BLaER1 treated with 17β-estradiol and CSF1 and Interleukin-3, amounts not matched to agents 10 nM and 100 nM (cell line): ENCODE measurements around the gene RNF103.
"Not testable (repeated sequence)": the region's sequence is repeated elsewhere in the genome, so short reads cannot be mapped to it uniquely, and the experiment has no call there.

Source experiments
- H3K27ac ChIP-seq, 11 experiments: shearing (Covaris generic); formaldehyde crosslinking; 2 replicates each; pipeline ENCODE4 v1.8.1; 2022
- H3K27me3 ChIP-seq, 11 experiments: shearing (Covaris generic); formaldehyde crosslinking; 2 replicates each; pipeline ENCODE4 v1.8.1; 2022
- H3K36me3 ChIP-seq, 11 experiments: shearing (Covaris generic); formaldehyde crosslinking; 2 replicates each; pipeline ENCODE4 v1.8.1; 2022
- H3K4me1 ChIP-seq, 10 experiments: shearing (Covaris generic); formaldehyde crosslinking; 2 replicates each; pipeline ENCODE4 v1.8.1; 2022
- H3K4me2 ChIP-seq, 11 experiments: shearing (Covaris generic); formaldehyde crosslinking; 2 replicates each; pipeline ENCODE4 v1.8.1; 2022
- H3K4me3 ChIP-seq, 10 experiments: shearing (Covaris generic); formaldehyde crosslinking; 2 replicates each; pipeline ENCODE4 v1.8.1; 2022
- H3K9ac ChIP-seq, 11 experiments: shearing (Covaris generic); formaldehyde crosslinking; 2 replicates each; pipeline ENCODE4 v1.8.1; 2022
- H3K9me3 ChIP-seq, 11 experiments: shearing (Covaris generic); formaldehyde crosslinking; replicated peaks in 1 of 11; 2 replicates each; pipeline ENCODE4 v1.8.1; 2022
- H4K20me1 ChIP-seq, 11 experiments: shearing (Covaris generic); formaldehyde crosslinking; 2 replicates each; pipeline ENCODE4 v1.8.1; 2022
- Cebpa-rat ChIP-seq, 11 experiments: shearing (Covaris generic); IDR thresholded peaks; 2 replicates each; pipeline ENCODE4 v1.8.1; 2022

RNF103 gene, protein sequence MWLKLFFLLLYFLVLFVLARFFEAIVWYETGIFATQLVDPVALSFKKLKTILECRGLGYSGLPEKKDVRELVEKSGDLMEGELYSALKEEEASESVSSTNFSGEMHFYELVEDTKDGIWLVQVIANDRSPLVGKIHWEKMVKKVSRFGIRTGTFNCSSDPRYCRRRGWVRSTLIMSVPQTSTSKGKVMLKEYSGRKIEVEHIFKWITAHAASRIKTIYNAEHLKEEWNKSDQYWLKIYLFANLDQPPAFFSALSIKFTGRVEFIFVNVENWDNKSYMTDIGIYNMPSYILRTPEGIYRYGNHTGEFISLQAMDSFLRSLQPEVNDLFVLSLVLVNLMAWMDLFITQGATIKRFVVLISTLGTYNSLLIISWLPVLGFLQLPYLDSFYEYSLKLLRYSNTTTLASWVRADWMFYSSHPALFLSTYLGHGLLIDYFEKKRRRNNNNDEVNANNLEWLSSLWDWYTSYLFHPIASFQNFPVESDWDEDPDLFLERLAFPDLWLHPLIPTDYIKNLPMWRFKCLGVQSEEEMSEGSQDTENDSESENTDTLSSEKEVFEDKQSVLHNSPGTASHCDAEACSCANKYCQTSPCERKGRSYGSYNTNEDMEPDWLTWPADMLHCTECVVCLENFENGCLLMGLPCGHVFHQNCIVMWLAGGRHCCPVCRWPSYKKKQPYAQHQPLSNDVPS

DNA sequence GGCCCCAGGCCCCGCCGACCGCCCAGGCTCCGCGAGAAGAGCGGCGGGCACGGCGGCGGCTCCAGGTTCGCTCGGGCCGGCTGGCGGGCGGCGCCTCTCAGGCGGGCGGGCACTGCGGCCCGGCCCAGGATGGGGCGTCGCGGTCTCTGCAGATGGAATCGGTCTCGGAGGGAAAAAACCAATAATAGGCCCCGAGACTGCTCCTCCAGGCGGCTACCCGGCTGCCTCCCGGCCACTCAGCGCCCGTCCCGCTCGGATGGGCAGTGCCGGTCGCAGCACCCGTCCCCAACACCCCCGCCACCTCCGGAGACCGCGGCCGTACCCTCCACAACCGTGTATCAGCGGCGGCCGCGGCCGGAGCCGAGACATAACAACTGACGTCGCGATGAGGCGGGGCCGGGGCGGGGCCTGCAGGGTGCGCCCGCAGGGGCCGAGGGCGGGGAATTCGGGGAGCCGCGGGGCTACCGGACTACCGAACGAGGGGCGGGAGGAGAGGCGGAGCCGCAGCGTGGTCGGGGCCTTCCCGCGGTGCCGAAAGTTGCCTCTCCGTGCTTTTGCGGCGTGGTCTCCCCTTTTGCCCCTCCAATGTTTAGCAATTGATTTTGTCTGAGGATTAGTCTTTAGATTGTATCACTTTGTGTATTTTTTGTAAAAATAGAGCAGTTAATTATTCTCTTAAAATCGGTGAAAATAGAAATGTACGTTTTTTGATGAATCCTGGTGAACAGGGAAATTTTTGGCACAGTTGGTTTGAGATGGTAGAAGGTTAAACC, at the start of gene RNF103:
Gene RNF103 (minus strand): TSS at position 372 of the 773 bp plus-strand sequence. CDS start 979 bp downstream, outside the sequence.
- Histone ChIP-seq H3K4me1 (peaks cover 4 to 32% (median 22%) of the 10 kb centered on the region in 10 experiments; a peak in 19 of 20 replicates), H3K27ac (peak within 1 kb of the TSS; percentile 94 to 99 (median 96)), H4K20me1 (peaks cover 0 to 29% (median 14%) of the 10 kb centered on the region in 11 experiments; a peak in 8 of 22 replicates), H3K4me2 (peak within 1 kb of the TSS; percentile 76 to 96 (median 88)), H3K4me3 (peak within 1 kb of the TSS; percentile 85 to 97 (median 88)), H3K36me3 (peaks cover 13 to 17% (median 15%) of the 10 kb centered on the region in 11 experiments; a peak in 21 of 22 replicates), H3K27me3 (no peaks in the 10 kb centered on the region), H3K9me3 (no peaks in the 10 kb centered on the region), H3K9ac (peak within 1 kb of the TSS; percentile 93 to 99 (median 97))
- TF ChIP-seq Cebpa-rat (IDR thresholded peaks at IDR 0.05) = no peak

DNA sequence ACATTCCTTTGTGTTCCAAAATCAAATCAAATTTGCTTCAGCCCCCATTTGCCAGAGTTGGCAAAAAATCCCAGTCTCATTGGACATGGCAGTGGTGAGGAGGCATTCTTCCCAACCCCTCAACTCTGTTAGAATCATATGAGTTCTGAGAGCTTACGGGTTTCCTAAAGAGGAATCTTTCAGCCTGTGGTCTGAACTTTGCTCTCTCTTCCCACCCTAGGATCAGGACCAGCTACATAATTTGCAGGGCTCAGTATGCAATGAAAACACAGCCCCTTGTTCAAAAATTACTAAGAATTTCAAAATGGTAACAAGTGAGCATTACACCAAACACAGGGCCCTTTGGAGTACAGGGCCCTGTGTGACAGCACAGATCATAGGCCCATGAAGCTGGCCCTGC, 49.3 kb upstream of the RNF103 start:
- peaks cover 0 to 2% (median 0%) of the 10 kb centered on the region in 10 experiments; a peak in 1 of 20 replicates for H3K4me1 ChIP-seq
- H3K4me3 ChIP-seq = no peak overlapping the region
- H3K4me2 ChIP-seq = no peak overlapping the region
- no peaks in the 10 kb centered on the region for H4K20me1 ChIP-seq
- no peak overlapping the region for H3K27ac ChIP-seq
- peaks cover 0 to 41% (median 5%) of the 10 kb centered on the region in 11 experiments; a peak in 11 of 22 replicates for H3K36me3 ChIP-seq
- peaks cover 0 to 13% (median 8%) of the 10 kb centered on the region in 11 experiments; a peak in 12 of 22 replicates for H3K9me3 ChIP-seq
- TF ChIP-seq Cebpa-rat (IDR thresholded peaks at IDR 0.05) = no peak
- H3K27me3 ChIP-seq = no peaks in the 10 kb centered on the region
- H3K9ac ChIP-seq = no peak overlapping the region

DNA sequence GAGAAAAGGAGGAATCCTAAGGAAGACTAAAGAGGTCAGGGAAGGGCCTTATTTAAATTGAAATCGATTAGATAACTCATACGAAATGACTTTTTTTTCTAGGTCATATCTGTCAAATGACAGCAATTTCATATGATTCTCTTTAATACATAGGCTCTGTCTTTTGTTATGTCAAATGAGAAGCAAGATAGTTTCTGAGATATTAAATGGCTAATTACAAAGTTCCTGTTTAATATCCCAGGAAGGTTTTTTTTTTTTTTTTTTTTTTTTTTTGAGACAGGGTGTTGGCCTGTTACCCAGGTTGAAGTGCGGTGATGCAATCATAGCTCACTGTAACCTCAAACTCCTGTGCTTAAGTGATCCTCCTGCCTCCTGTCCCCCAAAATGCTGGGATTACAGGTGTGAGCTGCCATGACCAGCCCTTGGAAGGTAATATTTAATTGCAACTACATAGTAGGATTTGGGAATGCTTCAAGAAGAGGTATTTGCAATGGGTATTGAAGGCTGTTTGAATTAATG, 48.4 kb upstream of the RNF103 start:
- H3K4me1 ChIP-seq = no peaks in the 10 kb centered on the region
- no peaks in the 10 kb centered on the region for H3K27me3 ChIP-seq
- TF ChIP-seq Cebpa-rat (IDR thresholded peaks at IDR 0.05) = 0 out of 22 replicates have a peak, but pooled peaks of 1 of the 11 experiments have one; percentile 29
- H3K9me3 ChIP-seq = peaks cover 0 to 14% (median 9%) of the 10 kb centered on the region in 11 experiments; a peak in 13 of 22 replicates
- no peak overlapping the region for H3K4me2 ChIP-seq
- peaks cover 0 to 39% (median 5%) of the 10 kb centered on the region in 11 experiments; a peak in 11 of 22 replicates for H3K36me3 ChIP-seq
- H3K4me3 ChIP-seq = no peak overlapping the region
- H3K27ac ChIP-seq = no peak overlapping the region
- H4K20me1 ChIP-seq = no peaks in the 10 kb centered on the region
- H3K9ac ChIP-seq = no peak overlapping the region

DNA sequence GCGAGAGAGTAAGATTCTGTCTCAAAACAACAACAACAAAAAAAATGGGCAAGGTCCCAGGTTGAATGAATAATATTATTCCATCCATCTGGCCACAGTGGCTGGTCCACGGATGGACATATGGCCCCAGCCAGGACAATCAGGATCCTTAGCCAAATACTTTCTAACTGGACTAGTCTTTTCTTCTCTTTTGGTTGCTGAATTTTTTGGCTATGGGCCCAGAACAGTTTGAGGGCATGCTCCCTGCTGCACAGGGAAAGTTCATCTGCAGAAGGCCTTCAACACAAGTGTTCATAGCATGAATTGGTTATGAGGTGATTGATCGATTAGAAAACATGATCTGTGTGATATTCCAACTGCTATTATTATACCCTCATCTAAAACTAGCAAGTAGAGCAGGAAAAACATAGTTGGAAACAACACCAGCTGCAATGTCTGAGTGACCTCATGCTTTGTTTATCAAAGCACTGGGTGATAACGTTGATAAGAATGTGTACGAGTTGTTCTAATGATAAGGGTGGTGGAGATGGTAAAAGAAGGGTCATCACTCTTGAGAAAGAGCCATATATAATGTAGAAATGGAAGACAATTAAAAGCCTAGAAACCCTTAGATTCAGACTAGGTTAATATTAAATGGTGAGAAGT, 47.8 kb upstream of the RNF103 start:
- H3K27me3 ChIP-seq = no peaks in the 10 kb centered on the region
- no peak overlapping the region for H3K4me3 ChIP-seq
- H3K4me1 ChIP-seq = no peaks in the 10 kb centered on the region
- TF ChIP-seq Cebpa-rat (IDR thresholded peaks at IDR 0.05) = no peak
- H4K20me1 ChIP-seq = no peaks in the 10 kb centered on the region
- H3K9me3 ChIP-seq = peaks cover 0 to 17% (median 9%) of the 10 kb centered on the region in 11 experiments; a peak in 12 of 22 replicates
- no peak overlapping the region for H3K27ac ChIP-seq
- H3K4me2 ChIP-seq = no peak overlapping the region
- H3K9ac ChIP-seq = no peak overlapping the region
- peaks cover 0 to 38% (median 5%) of the 10 kb centered on the region in 11 experiments; a peak in 11 of 22 replicates for H3K36me3 ChIP-seq

DNA sequence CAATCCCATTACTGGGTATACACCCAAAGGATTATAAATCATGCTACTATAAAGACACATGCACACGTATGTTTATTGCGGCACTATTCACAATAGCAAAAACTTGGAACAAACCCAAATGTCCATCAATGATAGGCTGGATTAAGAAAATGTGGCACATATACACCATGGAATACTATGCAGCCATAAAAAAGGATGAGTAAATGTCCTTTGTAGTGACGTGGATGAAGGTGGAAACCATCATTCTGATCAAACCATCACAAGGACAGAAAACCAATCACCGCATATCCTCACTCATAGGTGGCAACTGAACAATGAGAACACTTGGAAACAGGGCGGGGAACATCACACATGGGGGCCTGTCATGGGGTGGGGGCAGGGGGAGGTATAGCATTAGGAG, 45.7 kb upstream of the RNF103 start:
- not testable (repeated sequence) for H3K9ac ChIP-seq, H3K27me3 ChIP-seq, H3K4me3 ChIP-seq, H3K4me2 ChIP-seq, H4K20me1 ChIP-seq, H3K27ac ChIP-seq, H3K4me1 ChIP-seq
- peaks cover 8 to 30% (median 15%) of the 10 kb centered on the region in 11 experiments for H3K9me3 ChIP-seq
- H3K36me3 ChIP-seq = peaks cover under 1 to 44% (median 10%) of the 10 kb centered on the region in 11 experiments; a peak in 19 of 22 replicates

DNA sequence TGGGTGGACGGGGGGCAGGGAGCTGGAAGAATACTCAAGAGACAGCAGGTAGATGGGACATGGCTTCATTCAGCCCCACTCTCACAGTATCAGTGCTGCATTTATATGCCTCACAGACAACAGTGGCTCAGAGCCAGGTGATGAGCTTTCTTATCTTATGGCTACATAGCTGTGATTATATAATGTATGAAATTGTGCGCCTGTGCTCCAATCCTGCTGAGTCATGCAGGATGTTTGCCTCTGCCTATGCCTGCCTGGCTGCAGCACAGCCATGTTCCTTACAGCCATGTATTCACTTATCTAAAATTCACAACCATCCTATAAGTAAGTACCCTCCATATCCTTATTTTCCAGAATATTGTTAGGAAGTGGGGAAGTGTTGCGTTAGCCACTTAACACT, 37.7 kb upstream of the RNF103 start:
- Histone ChIP-seq H3K4me1 (no peaks in the 10 kb centered on the region), H3K36me3 (peaks cover 10 to 41% (median 38%) of the 10 kb centered on the region in 11 experiments), H3K9me3 (peaks cover 38 to 51% (median 42%) of the 10 kb centered on the region in 11 experiments), H3K4me2 (no peak overlapping the region), H3K27ac (no peak overlapping the region), H3K4me3 (peak overlapping the region in 4 of 10 experiments; percentile 4 to 40 (median 19); a peak in 4 of 20 replicates), H4K20me1 (no peaks in the 10 kb centered on the region), H3K9ac (no peak overlapping the region), H3K27me3 (no peaks in the 10 kb centered on the region)
- no peak for TF ChIP-seq Cebpa-rat (IDR thresholded peaks at IDR 0.05)

DNA sequence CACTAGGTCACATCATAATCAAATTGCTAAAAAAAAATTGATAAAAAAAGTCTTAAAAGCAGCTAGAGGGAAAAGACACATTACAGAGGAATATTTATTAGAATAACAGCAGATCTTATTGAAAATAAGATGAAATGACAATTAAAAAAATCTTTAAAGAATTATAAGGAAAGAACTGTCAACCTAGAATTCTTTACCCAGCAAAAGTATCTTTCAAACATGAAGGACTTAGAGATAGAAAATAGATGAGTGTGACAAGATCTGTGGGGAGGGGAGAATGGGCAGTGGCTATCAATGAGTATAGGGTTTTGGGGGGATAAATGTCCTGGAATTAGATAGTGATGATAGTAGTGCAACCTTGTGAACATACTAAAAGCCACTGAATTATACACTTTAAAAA, 26.5 kb upstream of the RNF103 start:
- Histone ChIP-seq H3K9me3 (peaks cover 21 to 47% (median 38%) of the 10 kb centered on the region in 11 experiments), H3K4me2 (no peak overlapping the region), H3K27ac (no peak overlapping the region), H4K20me1 (no peaks in the 10 kb centered on the region), H3K4me3 (no peak overlapping the region), H3K36me3 (peaks cover 0 to 52% (median 23%) of the 10 kb centered on the region in 11 experiments; a peak in 14 of 22 replicates), H3K9ac (no peak overlapping the region), H3K4me1 (peaks cover 0 to 4% (median 0%) of the 10 kb centered on the region in 10 experiments; a peak in 1 of 20 replicates), H3K27me3 (no peaks in the 10 kb centered on the region)
- no peak for TF ChIP-seq Cebpa-rat (IDR thresholded peaks at IDR 0.05)
